GM18505 (cell line): ENCODE data around the gene CEP170B.
"Not testable (repeated sequence)": the region's sequence is repeated elsewhere in the genome, so short reads cannot be mapped to it uniquely, and the experiment has no call there.

Experiments used
- ATAC-seq: cut with Tn5 transposase; IDR thresholded peaks from one replicate; pipeline ENCODE4 v1.9.1; 2021; ENCODE audit not compliant: unreplicated experiment
- POLR2A ChIP-seq: IDR thresholded peaks from 4 replicates; pipeline ENCODE4 v1.6.1; 2011; ENCODE audit warnings: borderline replicate concordance; ENCODE audit not compliant: insufficient read depth, insufficient read length; ENCODE audit errors: extremely low read depth

Gene CEP170B

GRCh38 chr14:104900639-104901512, 35.8 kb downstream of the CEP170B start:
- ATAC-seq: no peak
- no peak for TF ChIP-seq POLR2A

DNA sequence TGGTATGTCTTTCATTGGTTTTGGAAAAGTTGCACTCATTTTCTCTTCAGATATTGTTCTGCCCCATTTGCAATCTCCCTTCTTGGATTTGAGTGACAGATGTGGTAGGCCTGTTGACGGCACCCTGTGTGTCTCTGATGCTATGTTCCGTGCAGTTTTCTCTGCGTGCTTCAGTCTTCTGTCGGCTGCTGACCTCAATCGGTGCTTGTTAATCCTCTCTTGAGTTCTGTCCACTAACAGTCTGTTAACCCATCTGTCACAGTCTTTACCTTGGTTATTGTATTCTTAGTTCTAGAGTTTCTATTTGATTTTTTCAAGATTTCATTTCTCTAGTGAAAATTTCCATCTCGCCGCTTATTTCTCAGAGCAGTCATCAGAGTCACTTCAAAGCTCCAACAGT, 38.9 kb downstream of the CEP170B start:
- no peak for TF ChIP-seq POLR2A
- ATAC-seq: no peak

DNA sequence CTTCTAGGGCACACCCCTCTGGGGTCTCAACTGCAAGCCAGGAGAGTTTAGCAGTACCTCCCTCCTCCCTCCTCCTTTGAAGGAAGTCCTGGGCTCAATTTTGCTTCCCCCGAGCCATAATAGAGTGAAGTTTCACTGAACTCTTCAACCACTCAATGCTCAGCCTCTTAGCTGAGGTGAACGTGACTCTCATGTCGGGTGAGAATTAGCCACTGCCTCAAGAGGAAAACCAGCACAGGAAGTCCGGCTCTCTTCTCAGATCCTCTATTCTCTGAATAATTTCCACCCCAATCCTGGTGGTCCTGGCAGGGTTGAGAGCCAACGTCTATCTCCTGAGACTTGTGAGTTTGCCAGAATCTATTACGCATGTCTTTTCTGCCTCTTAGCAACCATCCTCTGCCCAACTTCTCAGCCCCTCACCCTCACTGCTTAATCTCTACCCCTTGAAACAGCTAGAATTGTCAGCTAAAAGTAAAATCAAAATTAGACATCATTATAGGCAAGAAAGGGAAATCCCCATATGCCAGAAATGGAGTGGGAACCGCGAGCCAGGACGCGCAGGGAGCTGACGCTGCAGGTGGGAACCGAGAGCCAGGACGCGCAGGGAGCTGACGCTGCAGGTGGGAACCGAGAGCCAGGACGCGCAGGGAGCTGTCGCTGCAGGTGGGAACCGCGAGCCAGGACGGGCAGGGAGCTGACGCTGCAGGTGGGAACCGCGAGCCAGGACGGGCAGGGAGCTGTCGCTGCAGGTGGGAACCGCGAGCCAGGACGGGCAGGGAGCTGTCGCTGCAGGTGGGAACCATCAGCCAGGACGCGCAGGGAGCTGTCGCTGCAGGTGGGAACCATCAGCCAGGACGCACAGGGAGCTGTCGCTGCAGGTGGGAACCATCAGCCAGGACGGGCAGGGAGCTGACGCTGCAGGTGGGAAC, 39.8 kb downstream of the CEP170B start:
- not testable (repeated sequence) for ATAC-seq

DNA sequence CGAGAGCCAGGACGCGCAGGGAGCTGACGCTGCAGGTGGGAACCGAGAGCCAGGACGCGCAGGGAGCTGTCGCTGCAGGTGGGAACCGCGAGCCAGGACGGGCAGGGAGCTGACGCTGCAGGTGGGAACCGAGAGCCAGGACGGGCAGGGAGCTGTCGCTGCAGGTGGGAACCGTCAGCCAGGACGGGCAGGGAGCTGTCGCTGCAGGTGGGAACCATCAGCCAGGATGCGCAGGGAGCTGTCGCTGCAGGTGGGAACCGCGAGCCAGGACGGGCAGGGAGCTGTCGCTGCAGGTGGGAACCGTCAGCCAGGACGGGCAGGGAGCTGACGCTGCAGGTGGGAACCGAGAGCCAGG, 40.5 kb downstream of the CEP170B start:
- not testable (repeated sequence) for ATAC-seq

DNA sequence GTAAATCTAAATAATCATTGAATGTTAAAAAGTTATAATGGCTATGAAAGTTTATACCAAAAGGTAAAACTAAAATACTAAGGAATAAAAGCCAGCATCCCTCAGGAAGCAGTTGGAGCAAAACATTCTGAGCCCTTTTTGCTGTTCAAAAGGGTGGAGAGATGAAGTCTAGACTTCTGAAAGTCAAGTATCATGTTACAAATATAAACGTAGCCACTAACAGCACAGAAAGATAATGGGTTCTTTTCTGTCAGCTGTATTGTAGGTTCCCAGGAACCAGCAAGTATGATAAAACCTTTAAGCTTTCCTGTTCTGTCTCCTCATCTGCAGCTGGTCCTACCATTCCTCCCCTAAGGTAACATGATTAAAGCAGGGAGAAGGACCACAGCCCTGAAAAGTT, 43.2 kb downstream of the CEP170B start:
- TF ChIP-seq POLR2A: no peak
- no peak for ATAC-seq

DNA sequence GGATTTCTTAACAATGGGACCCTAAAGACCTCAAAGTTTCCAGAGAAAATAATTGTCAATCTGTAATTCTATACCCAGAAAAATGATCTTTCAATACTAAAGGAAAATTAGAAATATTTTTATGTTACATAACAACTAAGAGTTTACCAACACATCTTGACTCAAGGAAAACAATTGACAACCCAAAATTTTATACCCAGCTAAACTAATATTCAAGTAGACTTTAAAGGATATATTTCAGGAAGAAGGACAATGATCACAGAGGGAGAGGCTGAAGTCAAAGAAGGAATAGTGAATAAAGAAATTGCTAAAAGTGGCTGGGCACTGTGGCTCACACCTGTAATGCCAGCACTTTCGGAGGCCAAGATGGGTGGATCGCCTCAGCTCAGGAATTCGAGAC, 47.0 kb downstream of the CEP170B start:
- no peak for ATAC-seq
- no peak for TF ChIP-seq POLR2A

- no peak for TF ChIP-seq POLR2A
- no peak for ATAC-seq
Observed at GRCh38 chr14:104913435-104913834, 48.4 kb downstream of the CEP170B start.

DNA sequence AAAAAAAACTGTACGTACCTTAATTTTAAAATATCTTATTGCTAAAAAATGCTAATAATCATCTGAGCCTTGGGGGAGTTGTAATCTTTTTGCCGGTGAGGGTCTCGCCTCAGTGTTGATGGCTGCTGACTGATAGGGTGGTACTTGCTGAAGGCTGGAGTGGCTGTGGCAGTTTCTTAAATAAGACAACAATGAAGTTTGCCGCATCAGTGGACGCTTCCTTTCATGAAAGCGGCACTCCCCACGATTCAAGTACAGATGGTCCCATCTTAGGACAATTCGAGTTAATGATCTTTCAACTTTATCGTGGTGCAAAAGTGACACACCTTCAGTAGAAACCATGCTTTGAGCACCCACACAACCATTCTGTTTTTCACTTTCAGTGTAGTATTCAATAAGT, 52.0 kb downstream of the CEP170B start:
- TF ChIP-seq POLR2A: no peak
- ATAC-seq: no peak

DNA sequence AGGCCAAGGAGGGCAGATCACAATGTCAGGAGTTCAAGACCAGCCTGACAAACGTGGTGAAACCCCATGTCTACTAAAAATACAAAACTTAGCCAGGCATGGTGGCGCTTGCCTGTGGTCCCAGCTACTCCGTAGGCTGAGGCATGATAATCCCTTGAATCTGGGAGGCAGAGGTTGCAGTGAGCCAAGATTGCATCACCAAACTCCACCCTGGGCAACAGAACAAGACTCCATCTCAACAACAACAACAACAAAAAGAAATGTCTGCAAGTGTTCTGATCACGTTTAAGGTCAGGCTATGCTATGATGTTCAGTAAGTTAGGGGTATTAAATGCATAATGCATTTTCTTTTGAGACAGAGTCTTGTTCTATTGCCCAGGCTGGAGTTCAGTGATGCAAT, 52.9 kb downstream of the CEP170B start:
- no peak for TF ChIP-seq POLR2A
- ATAC-seq: no peak

- ATAC-seq: not testable (repeated sequence)
Observed at GRCh38 chr14:104919152-104919992, 54.3 kb downstream of the CEP170B start.

DNA sequence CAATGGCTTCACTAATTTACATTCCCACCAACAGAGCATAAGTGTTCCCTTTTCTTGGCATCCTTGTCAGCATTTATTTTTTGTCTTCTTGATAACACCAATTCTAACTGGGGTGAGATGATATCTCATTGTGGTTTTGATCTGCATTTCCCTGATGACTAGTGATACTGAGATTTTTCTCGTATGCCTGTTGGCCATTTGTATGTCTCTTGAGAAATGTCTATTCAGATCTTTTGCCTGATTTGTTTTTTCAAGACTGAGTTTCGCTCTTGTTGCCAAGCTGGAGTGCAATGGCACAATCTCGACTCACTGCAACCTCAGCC, 54.9 kb downstream of the CEP170B start:
- ATAC-seq: no peak
- no peak for TF ChIP-seq POLR2A

- no peak for ATAC-seq
- TF ChIP-seq POLR2A: no peak
Observed at GRCh38 chr14:104923640-104924420, 58.8 kb downstream of the CEP170B start.
